Fibroblast of pulmonary artery (primary cell): Measurements from ENCODE around the gene ZNF532.
A peak's percentile ranks its signal among the peaks of the same experiment; 100 is the strongest.

Experiments used
- DNase-seq: peaks from one replicate; pipeline ENCODE4 v3.0.0-alpha.2; 2010; ENCODE audit warnings: low read depth
- H3K4me3 ChIP-seq: replicated peaks from 2 replicates; pipeline ENCODE4 v1.5.1; 2011; ENCODE audit warnings: low read depth, mild to moderate bottlenecking, control low read depth, low read length, moderate library complexity
- TF ChIP-seq, protein P1 (sequence below): IDR thresholded peaks from 2 replicates; pipeline ENCODE4 v1.5.1; 2011; ENCODE audit warnings: mild to moderate bottlenecking, control low read depth, low read length, inconsistent platforms; ENCODE audit errors: missing control alignments

The ZNF532 gene

DNA sequence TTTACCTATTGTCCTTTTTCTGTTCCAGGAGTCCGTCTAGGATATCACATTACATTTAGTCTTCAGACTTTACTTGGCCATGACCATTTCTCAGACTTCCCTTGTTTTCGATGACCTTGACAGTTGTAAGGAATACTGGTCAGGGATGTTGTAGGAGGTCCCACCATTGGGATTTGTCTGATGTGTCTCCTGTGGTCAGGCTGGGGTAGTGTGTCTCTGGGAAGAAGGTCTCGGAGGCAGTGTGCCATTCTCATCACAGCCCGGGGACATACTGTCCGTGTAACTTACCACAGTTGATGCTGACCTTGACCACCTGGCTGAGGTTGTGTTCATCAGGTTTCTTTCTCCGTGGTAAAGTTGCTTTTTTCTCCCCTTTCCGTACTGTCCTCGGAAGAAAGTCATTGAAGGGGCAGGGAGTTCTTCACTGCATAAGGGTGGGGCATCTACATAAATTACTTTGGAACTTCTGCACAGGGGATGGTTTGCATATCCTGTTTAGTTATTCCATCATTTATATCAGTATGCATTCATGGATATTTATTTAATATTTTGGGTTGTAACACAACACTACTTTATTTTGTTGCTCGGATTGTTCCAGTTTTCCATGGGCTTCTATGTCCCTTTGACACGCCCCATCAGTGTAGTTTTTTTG is 41.2 kb downstream of the ZNF532 start:
- no peak overlapping the region for H3K4me3 ChIP-seq
- TF ChIP-seq, protein P1, sequence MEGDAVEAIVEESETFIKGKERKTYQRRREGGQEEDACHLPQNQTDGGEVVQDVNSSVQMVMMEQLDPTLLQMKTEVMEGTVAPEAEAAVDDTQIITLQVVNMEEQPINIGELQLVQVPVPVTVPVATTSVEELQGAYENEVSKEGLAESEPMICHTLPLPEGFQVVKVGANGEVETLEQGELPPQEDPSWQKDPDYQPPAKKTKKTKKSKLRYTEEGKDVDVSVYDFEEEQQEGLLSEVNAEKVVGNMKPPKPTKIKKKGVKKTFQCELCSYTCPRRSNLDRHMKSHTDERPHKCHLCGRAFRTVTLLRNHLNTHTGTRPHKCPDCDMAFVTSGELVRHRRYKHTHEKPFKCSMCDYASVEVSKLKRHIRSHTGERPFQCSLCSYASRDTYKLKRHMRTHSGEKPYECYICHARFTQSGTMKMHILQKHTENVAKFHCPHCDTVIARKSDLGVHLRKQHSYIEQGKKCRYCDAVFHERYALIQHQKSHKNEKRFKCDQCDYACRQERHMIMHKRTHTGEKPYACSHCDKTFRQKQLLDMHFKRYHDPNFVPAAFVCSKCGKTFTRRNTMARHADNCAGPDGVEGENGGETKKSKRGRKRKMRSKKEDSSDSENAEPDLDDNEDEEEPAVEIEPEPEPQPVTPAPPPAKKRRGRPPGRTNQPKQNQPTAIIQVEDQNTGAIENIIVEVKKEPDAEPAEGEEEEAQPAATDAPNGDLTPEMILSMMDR: no peak
- no peak for DNase-seq

DNA sequence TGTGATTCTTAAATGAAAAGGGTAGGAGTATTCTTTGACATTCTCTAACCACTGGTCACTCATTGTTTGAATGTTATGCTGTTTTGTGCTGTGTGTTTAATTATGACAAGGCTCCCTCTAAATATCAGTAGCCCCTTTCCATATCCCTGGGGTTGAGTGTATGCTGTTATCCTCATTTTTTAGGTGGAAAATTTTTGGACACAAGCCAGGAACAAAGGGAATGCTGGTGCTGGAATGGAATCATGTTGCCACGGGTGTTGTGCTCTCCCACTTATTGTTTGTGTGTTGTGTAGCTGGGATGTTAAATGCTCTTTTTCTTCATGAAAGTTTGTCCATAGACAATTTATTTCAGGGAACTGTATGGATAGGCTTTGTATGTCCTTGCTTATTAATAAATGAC is 43.3 kb downstream of the ZNF532 start:
- TF ChIP-seq, protein P1: no peak
- H3K4me3 ChIP-seq: no peak overlapping the region
- DNase-seq: no peak

DNA sequence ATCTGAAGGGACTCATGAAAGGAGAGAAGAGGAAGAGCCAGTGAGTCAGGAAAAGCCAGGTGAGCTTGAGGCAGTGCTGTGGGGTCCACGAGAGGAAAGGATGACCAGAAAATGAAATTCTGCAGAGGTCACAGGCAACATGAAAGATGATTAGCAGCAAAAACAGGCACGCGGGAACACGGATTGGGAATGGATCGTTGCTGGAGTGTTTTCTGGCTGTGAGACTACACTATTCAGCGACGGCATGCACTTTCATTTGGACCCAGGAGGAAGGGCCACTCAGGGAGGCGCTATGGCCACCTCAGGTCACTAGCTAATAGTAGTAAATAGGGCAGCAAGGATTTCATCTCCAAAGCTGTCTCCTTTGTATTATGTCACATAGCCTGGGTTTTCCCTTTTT is 44.8 kb downstream of the ZNF532 start:
- DNase-seq: no peak
- no peak overlapping the region for H3K4me3 ChIP-seq
- TF ChIP-seq, protein P1: no peak

DNA sequence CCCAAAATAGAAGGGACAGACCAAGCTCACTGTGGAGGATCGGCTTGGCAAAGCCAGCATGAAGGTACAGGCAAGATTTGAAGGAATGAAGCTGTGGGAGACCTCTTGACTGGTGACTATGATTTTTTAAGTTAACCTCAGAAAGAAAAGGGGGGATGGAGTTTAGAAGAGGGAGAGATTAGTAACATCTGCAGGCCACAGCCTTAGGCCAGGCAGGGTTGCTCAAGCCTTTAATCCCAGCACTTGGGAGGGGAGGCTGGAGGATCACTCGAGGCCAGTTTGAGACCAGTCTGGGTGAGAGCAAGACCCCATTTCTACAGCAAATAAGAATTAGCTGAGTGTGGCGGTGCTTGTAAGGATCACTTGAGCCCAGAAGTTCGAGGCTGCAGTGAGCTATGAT is 46.6 kb downstream of the ZNF532 start:
- TF ChIP-seq, protein P1: no peak
- DNase-seq: no peak
- no peak overlapping the region for H3K4me3 ChIP-seq

DNA sequence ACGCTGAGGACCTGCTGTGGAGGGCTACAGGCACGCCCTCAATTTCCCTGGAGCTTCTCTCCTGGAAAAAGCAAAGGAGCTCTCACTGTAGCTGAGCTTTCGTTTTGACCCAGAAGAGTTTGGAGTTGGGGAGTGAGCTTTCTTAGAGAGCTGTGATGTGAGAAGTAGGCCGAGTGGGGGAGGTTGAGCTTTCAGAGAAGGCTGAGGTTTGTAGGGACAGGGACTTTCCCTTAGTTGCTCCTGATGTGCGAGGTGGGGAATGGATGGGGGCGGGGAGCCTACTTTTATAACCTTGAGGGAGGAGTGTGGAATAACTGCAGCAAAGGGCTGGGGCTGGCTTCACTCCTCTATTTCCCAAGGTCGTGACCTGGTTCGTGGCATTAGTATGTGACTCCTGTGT is 47.1 kb downstream of the ZNF532 start:
- DNase-seq: peak; percentile 38
- no peak overlapping the region for H3K4me3 ChIP-seq
- TF ChIP-seq, protein P1: no peak

DNA sequence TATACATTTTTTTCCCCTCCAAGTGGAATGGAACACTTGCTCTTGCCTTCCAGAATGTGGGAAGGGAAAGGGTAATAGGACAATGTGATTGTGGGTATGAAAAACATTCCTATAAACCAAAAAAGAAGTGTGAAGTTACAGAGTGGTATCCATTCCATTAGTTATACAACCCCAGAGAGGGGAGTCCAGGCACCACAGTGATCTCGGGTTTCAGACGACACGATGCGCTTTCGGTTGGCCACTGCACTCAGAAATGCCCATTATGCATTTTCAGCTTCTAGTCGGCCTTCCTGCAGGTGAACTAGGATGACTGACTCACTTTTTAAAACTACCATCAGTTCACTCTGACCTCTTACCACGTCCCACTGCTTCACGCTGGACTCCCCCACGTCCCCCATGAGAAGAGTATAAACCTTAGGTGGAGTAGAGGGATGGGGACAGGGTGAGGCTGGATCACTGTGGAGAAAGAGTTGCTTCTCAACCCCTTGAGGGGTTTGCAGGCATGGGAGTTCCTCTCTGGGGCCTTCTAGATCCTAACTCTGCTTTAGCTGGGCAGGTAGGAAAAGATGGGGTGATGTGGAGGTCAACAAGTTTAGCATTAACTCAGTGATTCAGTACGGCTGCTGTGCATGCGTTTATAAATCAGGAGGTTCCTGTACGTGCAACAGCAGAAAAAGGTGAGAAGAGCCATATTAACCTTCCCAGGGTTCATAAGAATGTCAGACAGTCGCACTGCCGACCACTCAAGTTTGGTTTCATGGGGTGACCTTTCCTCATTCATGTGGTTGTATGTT is 50.5 kb downstream of the ZNF532 start:
- TF ChIP-seq, protein P1: no peak
- no peak overlapping the region for H3K4me3 ChIP-seq
- no peak for DNase-seq
